Bone marrow (tissue), 2 donors: ENCODE data around the gene REST.
"Not testable (repeated sequence)": the region's sequence is repeated elsewhere in the genome, so short reads cannot be mapped to it uniquely, and the experiment has no call there.

Source experiments
- DNase-seq, 2 donors: peaks; one replicate each; lab custom pipeline; 2025; lab: John Stamatoyannopoulos, UW

The REST gene

DNA sequence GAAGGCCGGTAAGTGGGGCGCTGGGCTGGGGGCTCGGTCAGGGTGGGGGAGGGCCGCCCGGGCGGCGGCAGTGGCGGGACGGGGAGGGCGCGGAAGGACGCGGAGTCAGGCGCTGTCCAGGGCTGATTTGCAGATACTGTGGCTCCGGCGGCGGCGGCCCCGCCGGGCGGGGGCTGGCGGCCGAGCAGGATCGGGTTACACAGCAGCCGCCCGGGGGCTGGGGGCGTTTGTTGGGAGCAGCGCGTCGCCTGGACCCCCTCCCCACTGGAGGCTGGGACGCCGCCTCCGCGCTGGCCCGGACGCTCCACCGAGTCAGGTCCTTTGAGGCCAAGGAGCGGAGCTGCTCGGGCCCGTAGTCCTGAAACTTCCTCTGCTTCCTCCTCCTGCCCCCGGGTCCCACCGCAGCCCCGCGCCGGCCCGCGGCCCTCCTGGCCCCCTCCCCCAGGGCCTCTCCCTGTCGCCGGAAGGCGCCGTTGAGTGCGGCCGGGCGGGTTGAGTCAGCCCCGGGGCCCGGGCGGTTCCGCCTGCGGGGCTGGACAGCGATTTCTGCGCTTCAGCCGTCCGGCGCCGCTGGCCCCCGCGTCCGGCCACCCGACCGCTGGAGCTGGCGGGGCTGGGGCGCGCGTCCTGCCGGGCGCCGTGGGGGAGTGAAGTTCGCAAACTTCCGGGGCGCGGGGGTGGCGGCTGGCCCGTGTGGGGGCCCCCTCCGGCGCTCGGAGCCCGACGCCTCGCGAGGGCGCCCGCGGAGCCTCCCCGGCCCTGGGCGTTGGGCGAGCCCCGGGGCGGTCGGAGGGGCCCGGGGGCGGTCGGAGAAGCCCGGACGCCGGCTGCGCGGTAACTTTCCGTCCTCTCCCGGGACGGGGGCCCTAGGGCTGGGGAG is 746 bp downstream of the REST start:
- DNase-seq = peak; percentile 52 to 79

GRCh38 chr4:56909086-56909894 is 1.6 kb downstream of the REST start:
- peak in 1 of 2 donors; percentile 18 for DNase-seq

- DNase-seq = no peak
Measured at GRCh38 chr4:56910172-56910967, 2.7 kb downstream of the REST start.

- DNase-seq = no peak
Measured at GRCh38 chr4:56914336-56914735, 6.6 kb downstream of the REST start.

GRCh38 chr4:56914977-56915376 is 7.3 kb downstream of the REST start:
- DNase-seq = not testable (repeated sequence)

DNA sequence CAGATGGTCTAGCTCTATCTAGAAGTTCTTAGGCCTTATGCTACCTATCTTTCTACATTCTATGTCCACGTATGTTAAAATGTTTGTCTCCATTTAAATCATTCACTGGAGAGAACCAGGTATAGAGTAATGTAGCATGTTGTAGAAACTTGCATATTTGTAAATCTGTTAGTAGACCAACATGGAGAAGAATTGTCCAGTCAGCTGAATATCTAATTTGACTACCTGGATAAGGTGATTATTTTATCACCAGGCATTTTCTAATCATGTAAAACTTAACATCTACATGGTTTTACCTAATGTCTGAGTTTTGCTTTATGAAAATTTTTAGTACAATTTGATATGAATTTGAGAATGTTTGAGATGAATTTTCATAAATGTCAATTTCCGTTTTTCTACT is 19.5 kb downstream of the REST start:
- DNase-seq = no peak

GRCh38 chr4:56930638-56931037 is 22.9 kb downstream of the REST start:
- no peak for DNase-seq

GRCh38 chr4:56931924-56932323 is 24.2 kb downstream of the REST start:
- DNase-seq = no peak

- no peak for DNase-seq
Measured at GRCh38 chr4:56937262-56937661, 29.6 kb downstream of the REST start.

DNA sequence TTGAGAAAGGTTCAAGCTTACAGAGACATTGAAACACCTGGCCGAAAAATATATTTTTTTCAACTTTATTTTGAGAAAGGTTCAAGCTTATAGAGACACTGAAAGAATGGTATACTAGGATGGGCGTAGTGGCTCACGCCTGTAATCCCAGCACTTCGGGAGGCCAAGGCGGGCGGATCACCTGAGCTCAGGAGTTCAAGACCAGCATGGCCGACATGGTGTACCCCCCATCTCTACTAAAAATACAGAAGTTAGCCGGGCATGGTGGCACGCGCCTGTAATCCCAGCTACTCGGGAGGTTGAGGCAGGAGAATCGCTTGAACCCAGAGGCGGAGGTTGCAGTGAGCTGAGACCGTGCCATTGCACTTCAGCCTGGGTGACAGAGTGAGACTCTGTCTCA is 32.1 kb downstream of the REST start:
- not testable (repeated sequence) for DNase-seq

- DNase-seq = no peak
Measured at GRCh38 chr4:56940403-56940802, 32.7 kb downstream of the REST start.

DNA sequence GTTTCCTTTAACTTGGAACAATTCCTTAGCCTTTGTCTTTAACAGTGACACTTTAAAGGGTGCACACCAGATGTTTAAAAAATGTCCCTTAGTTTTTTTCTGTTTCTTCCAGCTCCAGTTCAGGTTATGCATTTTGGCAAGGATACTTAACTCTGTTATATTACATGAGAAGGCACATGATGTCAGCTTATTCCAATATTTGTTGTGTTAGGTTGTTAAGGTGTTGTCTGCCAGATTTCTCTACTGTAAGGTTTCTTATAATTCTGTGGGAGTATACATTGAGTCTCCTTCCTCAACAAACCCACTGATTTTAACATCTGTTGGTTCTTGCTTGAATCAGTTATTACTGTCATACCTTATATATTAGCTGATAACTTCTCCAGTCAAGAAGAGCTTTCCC is 33.3 kb downstream of the REST start:
- DNase-seq = no peak

- DNase-seq = no peak
Measured at GRCh38 chr4:56941403-56941802, 33.7 kb downstream of the REST start.

DNA sequence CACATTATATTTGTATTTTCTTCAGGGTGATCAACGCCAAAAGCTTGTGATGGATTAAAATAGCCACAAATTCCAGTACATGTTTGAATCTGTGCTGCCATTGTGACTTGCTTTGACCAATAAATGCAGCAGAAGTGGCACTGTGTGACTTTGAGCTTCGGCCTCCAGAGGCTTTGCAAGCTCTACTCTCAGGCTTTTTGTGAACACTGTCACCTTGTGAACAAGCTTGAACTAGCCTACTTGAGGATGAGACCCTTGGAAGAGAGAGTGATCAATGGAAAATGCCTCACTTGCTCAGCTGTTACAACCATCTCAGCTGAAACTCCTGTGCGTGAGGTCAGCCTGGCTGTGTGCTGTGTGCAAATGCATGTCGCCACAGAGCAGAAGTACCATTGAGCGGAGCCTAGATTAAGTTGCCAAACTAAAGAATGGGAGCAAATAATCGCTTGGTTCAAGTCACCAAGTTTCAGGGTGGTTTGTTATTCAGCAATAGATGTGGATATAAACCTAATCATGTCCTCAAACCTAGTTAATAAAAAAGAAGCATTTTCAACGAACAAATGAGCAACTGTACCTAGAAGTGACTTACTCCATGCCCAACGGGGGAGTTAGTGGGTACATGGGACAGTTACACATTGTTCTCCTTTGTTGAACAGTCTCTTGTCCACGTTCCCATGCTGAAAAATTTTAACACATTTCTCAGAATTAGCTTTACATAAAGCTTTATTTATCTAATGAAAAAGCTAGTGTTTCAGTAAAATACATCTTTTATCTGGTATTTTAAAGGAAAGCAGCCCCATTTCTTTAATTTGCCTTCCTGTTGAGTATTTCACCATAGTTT is 46.2 kb downstream of the REST start:
- no peak for DNase-seq

GRCh38 chr4:56958111-56958517 is 50.4 kb downstream of the REST start:
- DNase-seq = peak; percentile 7 to 8

- DNase-seq = no peak
Measured at GRCh38 chr4:56959100-56959499, 51.4 kb downstream of the REST start.

DNA sequence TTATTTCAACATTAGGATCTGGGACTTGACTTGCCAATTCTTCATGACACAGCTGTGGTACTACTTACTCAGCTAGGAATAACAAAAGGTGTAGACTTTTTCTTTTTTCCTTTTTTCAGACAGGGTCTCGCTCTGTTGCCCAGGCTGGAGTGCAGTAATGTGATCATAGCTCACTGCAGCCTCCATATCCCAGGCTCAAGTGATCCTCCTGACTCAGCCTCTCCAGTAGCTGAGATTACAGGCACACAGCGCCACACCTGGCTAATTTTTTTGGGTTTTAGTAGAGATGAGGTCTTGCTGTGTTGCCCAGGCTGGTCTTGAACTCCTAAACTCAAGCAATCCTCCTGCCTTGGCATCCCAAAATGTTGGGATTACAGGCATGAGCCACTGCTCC is 53.4 kb downstream of the REST start:
- no peak for DNase-seq

DNA sequence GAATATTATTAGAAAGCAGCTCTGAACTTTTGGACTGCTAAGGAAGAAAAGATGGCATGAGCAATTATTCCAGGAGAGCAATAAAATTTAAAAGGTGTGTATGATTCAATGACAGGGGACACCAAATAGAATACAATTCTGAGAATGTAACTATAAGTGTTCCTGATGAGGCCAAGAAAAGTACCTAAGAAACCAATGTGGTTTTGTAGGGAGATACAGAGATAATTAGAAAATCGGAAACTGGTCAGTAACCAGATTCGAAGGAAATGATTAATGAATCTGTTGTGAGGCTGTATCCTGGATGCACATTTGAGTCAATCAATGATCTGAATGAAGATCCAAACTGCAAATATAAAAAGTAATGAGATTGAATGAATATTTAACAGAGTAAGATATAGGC is 63.7 kb downstream of the REST start:
- no peak for DNase-seq

GRCh38 chr4:56972389-56972788 is 64.7 kb downstream of the REST start:
- DNase-seq = no peak

DNA sequence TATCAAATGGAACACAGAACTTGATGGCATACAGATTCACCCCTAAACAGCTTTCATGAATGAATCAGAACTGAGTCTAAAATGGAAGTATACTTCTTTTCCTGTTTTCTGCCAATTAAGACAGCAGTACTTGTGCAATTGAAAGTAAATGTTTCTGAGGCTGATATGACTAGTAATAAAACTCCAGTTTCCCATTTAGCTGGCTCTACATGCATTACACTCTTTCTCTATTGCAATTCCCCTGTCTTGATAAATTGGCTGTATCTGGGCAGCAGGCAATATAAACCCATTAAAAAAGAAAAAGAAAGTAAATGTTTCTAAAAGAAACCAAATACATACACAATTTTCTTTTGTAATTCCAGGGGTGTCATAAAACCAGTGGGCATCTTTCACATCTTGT is 65.1 kb downstream of the REST start:
- DNase-seq = no peak

GRCh38 chr4:56973336-56973735 is 65.6 kb downstream of the REST start:
- no peak for DNase-seq
